GM23338 (cell line): ENCODE measurements around the gene SMIM22.
"Not testable (repeated sequence)": the region's sequence is repeated elsewhere in the genome, so short reads cannot be mapped to it uniquely, and the experiment has no call there.

Experiments used
- CREB1 ChIP-seq: fragments of 250-450 bp; sonication (Bioruptor Pico); IDR thresholded peaks from 2 replicates; pipeline ENCODE4 v1.5.0; 2020; ENCODE audit warnings: low read depth, mild to moderate bottlenecking, moderate library complexity
- EZH2 ChIP-seq: fragments of 200-600 bp; sonication (generic); IDR thresholded peaks from one replicate; pipeline ENCODE4 v1.8.0; 2017; ENCODE audit warnings: antibody characterized with exemption, mild to moderate bottlenecking, low read depth; ENCODE audit not compliant: unreplicated experiment
- EZH2phosphoT487 ChIP-seq: fragments of 200-600 bp; sonication (generic); IDR thresholded peaks from one replicate; pipeline ENCODE4 v1.8.1; 2018; ENCODE audit warnings: antibody characterized with exemption; ENCODE audit not compliant: unreplicated experiment
- JUNB ChIP-seq: IDR thresholded peaks from one replicate; pipeline ENCODE4 v1.6.1; 2016; ENCODE audit warnings: antibody characterized with exemption; ENCODE audit not compliant: unreplicated experiment
- NANOG ChIP-seq: IDR thresholded peaks from 2 replicates; pipeline ENCODE4 v1.6.1; 2016; ENCODE audit warnings: antibody characterized with exemption, borderline replicate concordance
- POLR2AphosphoS5 ChIP-seq: IDR thresholded peaks from 2 replicates; pipeline ENCODE4 v1.6.1; 2016; ENCODE audit warnings: antibody characterized with exemption, low read depth
- STAT1 ChIP-seq: IDR thresholded peaks from one replicate; pipeline ENCODE4 v1.6.1; 2016; ENCODE audit warnings: antibody characterized with exemption; ENCODE audit not compliant: unreplicated experiment
- ZNF114 ChIP-seq: fragments of 250-450 bp; sonication (Bioruptor Pico); IDR thresholded peaks from 2 replicates; pipeline ENCODE4 v1.5.0; 2020; ENCODE audit warnings: mild to moderate bottlenecking, moderate library complexity
- TF ChIP-seq, protein P1 (sequence below), 2 experiments: fragments of 200-600 bp in 1 of 2; sonication (generic) in 1 of 2; conservative IDR thresholded peaks; 2 replicates each; pipeline versions ENCODE4 v1.5.1 to v1.6.1; 2016 to 2017; ENCODE audit warnings: antibody characterized with exemption in 2 of 2, low read depth in 2 of 2, mild to moderate bottlenecking in 2 of 2, moderate library complexity in 1 of 2
- TF ChIP-seq, protein P2 (sequence below): IDR thresholded peaks from one replicate; pipeline ENCODE4 v1.6.1; 2018; ENCODE audit warnings: antibody characterized with exemption; ENCODE audit not compliant: unreplicated experiment
- TF ChIP-seq, protein P3 (sequence below): fragments of 250-450 bp; sonication (Bioruptor Pico); IDR thresholded peaks from 2 replicates; pipeline ENCODE4 v1.5.0; 2020; ENCODE audit warnings: mild to moderate bottlenecking, moderate library complexity
- TF ChIP-seq, protein P4 (sequence below): IDR thresholded peaks from 2 replicates; pipeline ENCODE4 v1.6.1; 2016; ENCODE audit warnings: antibody characterized with exemption

DNA sequence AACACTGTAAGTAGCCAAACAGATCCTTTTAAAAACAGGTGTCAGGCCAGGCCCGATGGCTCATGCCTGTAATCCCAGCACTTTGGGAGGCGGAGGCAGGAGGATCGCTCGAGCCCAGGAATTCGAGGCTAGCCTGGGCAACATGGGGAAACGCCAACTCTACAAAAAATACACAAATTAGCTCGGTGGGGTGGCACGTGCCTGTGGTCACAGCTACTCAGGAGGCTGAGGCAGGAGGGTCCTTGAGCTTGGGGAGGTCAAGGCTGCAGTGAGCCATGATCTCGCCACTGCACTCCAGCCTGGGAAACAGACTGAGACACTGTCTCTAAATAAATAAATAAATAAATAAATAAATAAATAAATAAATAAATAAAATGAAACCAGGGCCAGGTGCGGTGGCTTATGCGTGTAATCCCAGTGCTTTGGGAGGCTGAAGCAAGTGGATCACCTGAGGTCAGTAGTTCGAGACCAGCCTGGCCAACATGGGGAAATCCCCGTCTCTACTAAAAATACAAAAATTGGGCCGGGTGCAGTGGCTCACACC lies 10.7 kb upstream of the SMIM22 start:
- TF ChIP-seq, protein P1, sequence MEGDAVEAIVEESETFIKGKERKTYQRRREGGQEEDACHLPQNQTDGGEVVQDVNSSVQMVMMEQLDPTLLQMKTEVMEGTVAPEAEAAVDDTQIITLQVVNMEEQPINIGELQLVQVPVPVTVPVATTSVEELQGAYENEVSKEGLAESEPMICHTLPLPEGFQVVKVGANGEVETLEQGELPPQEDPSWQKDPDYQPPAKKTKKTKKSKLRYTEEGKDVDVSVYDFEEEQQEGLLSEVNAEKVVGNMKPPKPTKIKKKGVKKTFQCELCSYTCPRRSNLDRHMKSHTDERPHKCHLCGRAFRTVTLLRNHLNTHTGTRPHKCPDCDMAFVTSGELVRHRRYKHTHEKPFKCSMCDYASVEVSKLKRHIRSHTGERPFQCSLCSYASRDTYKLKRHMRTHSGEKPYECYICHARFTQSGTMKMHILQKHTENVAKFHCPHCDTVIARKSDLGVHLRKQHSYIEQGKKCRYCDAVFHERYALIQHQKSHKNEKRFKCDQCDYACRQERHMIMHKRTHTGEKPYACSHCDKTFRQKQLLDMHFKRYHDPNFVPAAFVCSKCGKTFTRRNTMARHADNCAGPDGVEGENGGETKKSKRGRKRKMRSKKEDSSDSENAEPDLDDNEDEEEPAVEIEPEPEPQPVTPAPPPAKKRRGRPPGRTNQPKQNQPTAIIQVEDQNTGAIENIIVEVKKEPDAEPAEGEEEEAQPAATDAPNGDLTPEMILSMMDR (conservative IDR thresholded peaks at IDR 0.05; ENCODE audit: low read depth in 2 of 2): not testable (repeated sequence)
- not testable (repeated sequence) for TF ChIP-seq POLR2AphosphoS5; EZH2; ZNF114 (CRISPR knock-in tag); CREB1 (CRISPR knock-in tag); EZH2phosphoT487; NANOG; JUNB; STAT1
- TF ChIP-seq, protein P2, sequence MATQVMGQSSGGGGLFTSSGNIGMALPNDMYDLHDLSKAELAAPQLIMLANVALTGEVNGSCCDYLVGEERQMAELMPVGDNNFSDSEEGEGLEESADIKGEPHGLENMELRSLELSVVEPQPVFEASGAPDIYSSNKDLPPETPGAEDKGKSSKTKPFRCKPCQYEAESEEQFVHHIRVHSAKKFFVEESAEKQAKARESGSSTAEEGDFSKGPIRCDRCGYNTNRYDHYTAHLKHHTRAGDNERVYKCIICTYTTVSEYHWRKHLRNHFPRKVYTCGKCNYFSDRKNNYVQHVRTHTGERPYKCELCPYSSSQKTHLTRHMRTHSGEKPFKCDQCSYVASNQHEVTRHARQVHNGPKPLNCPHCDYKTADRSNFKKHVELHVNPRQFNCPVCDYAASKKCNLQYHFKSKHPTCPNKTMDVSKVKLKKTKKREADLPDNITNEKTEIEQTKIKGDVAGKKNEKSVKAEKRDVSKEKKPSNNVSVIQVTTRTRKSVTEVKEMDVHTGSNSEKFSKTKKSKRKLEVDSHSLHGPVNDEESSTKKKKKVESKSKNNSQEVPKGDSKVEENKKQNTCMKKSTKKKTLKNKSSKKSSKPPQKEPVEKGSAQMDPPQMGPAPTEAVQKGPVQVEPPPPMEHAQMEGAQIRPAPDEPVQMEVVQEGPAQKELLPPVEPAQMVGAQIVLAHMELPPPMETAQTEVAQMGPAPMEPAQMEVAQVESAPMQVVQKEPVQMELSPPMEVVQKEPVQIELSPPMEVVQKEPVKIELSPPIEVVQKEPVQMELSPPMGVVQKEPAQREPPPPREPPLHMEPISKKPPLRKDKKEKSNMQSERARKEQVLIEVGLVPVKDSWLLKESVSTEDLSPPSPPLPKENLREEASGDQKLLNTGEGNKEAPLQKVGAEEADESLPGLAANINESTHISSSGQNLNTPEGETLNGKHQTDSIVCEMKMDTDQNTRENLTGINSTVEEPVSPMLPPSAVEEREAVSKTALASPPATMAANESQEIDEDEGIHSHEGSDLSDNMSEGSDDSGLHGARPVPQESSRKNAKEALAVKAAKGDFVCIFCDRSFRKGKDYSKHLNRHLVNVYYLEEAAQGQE: not testable (repeated sequence)
- TF ChIP-seq, protein P3, sequence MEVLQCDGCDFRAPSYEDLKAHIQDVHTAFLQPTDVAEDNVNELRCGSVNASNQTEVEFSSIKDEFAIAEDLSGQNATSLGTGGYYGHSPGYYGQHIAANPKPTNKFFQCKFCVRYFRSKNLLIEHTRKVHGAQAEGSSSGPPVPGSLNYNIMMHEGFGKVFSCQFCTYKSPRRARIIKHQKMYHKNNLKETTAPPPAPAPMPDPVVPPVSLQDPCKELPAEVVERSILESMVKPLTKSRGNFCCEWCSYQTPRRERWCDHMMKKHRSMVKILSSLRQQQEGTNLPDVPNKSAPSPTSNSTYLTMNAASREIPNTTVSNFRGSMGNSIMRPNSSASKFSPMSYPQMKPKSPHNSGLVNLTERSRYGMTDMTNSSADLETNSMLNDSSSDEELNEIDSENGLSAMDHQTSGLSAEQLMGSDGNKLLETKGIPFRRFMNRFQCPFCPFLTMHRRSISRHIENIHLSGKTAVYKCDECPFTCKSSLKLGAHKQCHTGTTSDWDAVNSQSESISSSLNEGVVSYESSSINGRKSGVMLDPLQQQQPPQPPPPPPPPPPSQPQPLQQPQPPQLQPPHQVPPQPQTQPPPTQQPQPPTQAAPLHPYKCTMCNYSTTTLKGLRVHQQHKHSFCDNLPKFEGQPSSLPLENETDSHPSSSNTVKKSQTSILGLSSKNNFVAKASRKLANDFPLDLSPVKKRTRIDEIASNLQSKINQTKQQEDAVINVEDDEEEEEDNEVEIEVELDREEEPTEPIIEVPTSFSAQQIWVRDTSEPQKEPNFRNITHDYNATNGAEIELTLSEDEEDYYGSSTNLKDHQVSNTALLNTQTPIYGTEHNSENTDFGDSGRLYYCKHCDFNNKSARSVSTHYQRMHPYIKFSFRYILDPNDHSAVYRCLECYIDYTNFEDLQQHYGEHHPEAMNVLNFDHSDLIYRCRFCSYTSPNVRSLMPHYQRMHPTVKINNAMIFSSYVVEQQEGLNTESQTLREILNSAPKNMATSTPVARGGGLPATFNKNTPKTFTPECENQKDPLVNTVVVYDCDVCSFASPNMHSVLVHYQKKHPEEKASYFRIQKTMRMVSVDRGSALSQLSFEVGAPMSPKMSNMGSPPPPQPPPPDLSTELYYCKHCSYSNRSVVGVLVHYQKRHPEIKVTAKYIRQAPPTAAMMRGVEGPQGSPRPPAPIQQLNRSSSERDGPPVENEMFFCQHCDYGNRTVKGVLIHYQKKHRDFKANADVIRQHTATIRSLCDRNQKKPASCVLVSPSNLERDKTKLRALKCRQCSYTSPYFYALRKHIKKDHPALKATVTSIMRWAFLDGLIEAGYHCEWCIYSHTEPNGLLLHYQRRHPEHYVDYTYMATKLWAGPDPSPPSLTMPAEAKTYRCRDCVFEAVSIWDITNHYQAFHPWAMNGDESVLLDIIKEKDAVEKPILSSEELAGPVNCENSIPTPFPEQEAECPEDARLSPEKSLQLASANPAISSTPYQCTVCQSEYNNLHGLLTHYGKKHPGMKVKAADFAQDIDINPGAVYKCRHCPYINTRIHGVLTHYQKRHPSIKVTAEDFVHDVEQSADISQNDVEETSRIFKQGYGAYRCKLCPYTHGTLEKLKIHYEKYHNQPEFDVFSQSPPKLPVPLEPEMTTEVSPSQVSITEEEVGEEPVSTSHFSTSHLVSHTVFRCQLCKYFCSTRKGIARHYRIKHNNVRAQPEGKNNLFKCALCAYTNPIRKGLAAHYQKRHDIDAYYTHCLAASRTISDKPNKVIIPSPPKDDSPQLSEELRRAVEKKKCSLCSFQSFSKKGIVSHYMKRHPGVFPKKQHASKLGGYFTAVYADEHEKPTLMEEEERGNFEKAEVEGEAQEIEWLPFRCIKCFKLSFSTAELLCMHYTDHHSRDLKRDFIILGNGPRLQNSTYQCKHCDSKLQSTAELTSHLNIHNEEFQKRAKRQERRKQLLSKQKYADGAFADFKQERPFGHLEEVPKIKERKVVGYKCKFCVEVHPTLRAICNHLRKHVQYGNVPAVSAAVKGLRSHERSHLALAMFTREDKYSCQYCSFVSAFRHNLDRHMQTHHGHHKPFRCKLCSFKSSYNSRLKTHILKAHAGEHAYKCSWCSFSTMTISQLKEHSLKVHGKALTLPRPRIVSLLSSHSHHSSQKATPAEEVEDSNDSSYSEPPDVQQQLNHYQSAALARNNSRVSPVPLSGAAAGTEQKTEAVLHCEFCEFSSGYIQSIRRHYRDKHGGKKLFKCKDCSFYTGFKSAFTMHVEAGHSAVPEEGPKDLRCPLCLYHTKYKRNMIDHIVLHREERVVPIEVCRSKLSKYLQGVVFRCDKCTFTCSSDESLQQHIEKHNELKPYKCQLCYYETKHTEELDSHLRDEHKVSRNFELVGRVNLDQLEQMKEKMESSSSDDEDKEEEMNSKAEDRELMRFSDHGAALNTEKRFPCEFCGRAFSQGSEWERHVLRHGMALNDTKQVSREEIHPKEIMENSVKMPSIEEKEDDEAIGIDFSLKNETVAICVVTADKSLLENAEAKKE (CRISPR knock-in tag): not testable (repeated sequence)
- TF ChIP-seq, protein P4, sequence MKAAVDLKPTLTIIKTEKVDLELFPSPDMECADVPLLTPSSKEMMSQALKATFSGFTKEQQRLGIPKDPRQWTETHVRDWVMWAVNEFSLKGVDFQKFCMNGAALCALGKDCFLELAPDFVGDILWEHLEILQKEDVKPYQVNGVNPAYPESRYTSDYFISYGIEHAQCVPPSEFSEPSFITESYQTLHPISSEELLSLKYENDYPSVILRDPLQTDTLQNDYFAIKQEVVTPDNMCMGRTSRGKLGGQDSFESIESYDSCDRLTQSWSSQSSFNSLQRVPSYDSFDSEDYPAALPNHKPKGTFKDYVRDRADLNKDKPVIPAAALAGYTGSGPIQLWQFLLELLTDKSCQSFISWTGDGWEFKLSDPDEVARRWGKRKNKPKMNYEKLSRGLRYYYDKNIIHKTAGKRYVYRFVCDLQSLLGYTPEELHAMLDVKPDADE: not testable (repeated sequence)
